C1 segment of cervical spinal cord (tissue), 14 donors: ENCODE measurements around the gene DCAF5.
"Not testable (repeated sequence)": the region's sequence is repeated elsewhere in the genome, so short reads cannot be mapped to it uniquely, and the experiment has no call there.

Source experiments
- DNase-seq, 14 donors: peaks; one replicate each; lab custom pipeline; 2025; lab: John Stamatoyannopoulos, UW

The DCAF5 gene, protein sequence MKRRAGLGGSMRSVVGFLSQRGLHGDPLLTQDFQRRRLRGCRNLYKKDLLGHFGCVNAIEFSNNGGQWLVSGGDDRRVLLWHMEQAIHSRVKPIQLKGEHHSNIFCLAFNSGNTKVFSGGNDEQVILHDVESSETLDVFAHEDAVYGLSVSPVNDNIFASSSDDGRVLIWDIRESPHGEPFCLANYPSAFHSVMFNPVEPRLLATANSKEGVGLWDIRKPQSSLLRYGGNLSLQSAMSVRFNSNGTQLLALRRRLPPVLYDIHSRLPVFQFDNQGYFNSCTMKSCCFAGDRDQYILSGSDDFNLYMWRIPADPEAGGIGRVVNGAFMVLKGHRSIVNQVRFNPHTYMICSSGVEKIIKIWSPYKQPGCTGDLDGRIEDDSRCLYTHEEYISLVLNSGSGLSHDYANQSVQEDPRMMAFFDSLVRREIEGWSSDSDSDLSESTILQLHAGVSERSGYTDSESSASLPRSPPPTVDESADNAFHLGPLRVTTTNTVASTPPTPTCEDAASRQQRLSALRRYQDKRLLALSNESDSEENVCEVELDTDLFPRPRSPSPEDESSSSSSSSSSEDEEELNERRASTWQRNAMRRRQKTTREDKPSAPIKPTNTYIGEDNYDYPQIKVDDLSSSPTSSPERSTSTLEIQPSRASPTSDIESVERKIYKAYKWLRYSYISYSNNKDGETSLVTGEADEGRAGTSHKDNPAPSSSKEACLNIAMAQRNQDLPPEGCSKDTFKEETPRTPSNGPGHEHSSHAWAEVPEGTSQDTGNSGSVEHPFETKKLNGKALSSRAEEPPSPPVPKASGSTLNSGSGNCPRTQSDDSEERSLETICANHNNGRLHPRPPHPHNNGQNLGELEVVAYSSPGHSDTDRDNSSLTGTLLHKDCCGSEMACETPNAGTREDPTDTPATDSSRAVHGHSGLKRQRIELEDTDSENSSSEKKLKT

DNA sequence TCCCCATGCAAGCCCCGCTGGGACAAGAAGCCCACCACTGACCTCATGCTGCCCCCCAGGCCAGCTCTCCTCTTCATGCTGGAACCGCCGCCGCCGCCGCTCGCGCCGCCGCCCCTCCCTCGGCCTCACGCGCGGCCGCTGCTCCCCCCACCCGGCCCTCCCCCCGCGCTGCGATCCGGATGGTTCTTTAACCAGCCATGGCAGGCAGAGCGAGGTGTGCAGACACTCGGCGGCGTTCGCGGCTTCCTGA lies at the start of gene DCAF5:
Gene DCAF5 (minus strand): TSS at position 218 of the 250 bp plus-strand sequence. CDS start 141 bp downstream, at position 77.
- DNase-seq, result peak in 4 of 14 donors; percentile 37 to 87 (median 46)

DNA sequence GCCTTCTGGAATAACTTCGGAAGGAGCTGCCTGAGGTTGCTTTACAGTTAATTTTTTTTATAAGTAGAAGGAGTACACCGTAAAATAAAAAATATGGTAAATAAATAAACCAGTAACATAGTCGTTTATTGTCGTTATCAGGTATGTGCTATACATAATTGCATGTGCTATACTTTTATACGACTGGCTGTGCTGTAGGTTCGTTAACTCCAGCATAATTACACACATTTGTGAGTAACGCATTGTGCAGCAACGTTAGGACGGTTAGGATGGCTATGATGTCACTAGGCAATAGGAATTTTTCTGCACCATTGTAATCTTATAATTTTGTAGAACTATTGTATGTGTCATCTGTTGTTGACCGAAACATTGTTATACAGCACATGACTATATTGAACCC lies 46.9 kb upstream of the DCAF5 start:
- no peak for DNase-seq

DNA sequence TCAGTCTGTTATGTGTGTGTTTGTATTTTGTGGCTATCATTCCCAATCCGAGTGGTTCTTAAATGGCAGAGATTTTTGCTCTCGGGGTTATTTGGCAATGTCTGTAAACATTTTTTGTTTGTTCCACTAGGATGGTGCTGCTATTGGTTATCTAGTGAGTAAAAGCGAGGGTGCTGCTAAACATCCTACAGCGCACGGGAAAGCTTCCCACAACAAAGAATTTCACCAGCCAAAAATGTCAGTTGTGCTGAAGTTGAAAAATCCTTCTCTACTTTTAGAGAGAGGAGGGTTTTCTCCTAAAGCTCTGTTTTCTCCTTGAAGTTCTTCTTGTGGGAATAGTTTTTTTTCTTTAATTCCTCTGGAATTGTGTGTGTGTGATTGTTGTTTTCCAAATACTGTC lies 40.8 kb upstream of the DCAF5 start:
- DNase-seq, result no peak

DNA sequence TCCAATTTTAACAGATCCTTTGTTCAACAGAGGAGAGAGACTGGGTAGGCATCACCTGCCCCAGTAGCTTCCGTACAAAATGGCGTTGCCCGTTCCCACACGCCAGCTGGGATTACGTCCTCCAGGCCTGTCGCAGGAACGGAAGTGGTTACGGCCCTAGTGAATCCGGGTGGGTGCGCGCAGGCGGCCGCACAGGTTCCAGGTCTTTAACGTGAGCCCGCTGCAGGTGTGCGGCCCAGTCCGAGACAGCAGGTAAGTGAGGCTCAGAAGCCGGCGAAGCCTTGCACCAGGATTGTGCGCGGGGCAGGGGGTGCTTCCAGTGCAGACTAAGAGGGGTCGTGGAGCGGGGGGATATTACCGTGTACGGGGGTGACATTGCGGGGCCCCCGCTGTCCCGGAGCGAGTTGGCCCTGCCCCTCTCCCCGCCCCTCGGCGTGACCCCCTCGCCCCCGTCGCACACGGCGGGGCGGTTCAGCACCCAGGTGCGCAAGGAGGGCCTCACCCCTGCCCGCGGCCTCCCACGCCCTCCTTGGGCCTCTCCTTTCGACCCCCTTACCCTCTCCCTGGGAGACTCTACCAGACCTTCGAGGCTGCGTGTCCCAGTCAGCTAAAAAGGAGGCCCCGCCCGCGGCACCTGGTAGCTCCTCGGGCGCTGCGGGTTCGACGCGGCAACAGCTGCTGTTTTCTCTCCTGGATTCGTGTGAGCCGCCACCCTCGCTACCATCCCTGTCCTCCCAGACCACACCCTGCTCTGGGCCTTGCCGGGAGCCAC lies 38.6 kb upstream of the DCAF5 start, which contains the start of gene EXD2:
Gene EXD2 (plus strand): TSS at position 159 of the 772 bp plus-strand sequence. CDS start 17,973 bp downstream, outside the sequence.
- DNase-seq, result peak; percentile 4 to 94 (median 78)

DNA sequence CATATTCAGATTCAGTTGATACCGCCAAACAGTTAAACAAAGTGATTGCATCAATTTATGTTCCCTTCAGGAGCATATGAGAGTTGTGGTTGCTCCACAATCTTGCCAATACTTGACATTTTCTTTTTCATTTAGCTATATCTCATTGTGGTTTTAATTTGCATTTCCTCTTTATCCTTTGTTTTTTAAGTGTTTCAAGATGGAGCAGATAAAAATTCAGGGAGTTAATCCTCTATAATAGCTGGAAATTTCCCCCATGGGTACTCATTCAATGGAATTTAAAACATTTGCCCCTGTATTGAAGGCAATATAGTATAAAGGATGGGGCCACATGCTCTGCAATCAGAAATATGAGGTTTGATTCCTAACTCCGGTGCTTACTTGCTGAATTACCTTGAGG lies 37.3 kb upstream of the DCAF5 start:
- no peak for DNase-seq

DNA sequence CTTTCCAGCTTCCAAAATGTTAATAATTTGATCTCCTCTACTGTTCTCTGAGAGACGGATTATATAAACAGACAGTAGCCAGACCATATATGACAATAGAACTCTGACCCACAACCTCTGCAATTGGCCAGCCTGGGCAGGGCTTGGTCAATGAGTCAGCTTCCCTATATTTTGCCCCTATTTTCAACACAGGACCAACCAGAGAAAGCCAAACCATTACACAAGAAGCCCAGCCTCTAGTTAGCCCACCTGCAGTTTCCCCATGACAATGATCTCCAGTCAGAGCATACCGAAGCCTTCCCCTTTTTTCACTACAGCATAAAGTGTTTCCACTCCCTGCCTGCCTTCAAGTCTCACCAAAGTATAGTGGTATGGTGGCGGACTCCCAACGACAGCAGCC lies 30.8 kb upstream of the DCAF5 start:
- no peak for DNase-seq

DNA sequence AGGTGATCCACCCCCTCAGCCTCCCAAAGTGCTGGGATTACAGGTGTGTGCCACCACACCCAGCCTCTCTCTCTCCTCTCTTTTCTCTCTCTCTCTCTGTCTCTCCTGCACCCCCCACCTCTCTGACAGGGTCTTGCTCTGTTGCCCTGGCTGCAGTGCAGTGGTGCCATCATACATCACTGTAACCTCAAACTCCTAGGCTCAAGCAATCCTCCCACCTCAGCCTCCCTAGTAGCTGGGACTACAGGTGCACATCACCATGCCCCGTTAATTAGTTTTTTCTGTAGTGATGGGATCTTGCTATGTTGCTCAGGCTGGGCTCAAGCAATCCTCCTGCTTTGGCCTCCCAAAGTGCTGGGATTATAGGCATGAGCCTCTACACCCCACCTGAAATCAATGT lies 29.7 kb upstream of the DCAF5 start:
- DNase-seq, result not testable (repeated sequence)

DNA sequence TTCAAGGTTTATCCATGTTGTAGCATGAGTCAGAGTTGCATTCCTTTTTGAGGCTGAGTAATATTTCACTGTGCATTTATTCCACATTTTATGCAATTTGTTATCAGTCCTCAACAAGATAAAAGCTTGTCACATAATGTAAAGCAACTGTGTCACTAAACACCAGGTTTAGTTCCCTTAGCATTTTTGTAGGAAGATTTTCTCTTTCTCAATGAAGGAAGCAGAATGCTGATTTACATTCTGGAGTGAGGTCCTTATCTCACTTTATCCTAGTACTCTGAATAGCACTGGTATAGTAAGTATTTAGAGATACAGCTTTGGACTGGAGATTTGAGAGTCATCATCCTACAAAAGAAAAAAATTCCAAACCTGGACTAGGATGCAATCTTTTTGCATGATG lies 28.6 kb upstream of the DCAF5 start:
- no peak for DNase-seq

DNA sequence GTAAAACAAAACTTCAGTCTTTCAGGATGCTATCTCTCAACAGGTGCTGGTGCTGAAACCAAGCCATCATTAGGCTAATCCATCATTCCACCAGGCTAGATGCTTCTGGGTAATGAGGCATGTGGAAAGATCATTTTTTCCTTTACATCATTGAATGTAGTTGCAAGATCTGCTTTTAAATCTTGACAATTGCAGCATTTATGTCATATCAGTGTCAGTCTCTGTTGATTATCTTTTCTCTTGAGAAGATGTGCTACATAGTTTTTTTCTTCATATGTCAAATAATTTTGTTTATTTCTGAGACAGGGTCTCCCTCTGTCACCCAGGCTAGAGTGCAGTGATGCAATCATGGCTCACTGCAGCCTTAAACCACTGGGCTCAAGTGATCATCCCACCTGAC lies 22.2 kb upstream of the DCAF5 start:
- no peak for DNase-seq

DNA sequence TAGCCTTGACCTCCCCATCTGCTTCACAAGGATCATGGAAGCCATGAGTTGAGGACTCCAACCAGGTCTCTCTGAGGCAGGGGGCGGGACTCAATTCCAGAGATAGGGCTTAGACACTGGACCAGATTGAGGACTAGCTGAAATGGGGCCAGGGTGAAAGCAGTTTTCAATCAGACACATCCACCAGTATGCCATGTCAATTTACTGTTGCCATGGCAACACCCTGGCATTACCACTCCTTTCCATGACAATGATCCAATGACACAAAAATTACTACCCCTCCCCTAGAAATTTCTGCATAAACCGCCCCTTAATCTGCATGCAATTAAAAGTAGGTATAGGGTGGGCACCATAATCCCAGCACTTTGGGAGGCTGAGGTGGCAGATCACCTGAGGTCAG lies 18.6 kb upstream of the DCAF5 start:
- DNase-seq, result no peak

DNA sequence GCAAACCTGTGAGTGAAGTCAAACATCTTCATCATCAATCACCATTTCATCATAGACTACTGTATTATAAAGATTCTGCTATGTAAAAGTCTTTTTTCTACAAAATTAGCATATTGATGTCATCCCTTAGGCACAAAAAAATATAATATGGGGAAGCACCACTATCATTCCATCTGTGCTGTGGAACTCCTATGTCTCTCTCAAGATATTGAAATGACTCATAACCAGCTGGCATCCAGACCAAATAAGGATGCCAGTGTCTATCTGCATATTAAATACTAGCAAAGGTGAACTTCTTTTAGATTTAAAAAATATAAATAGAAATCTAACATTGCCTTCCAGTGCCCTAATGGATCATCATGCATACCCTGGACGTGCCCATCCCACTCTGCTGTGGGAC lies 17.9 kb upstream of the DCAF5 start:
- no peak for DNase-seq

DNA sequence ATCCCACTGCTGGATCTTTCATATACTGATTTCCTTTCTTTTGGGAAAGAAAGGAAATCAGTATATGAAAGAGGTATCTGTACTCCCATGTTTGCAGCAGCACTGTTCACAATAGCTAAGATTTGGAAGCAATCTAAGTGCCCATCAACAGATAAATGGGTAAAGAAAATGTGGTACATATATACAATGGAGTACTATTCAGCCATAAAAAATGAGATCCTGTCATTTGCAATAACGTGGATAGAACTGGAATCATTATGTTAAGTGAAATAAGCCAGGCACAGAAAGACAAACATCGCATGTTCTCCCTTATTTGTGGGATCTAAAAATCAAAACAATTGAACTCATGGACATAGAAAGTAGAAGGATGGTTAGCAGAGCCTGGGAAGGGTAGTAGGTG lies 12.9 kb upstream of the DCAF5 start:
- DNase-seq, result not testable (repeated sequence)

DNA sequence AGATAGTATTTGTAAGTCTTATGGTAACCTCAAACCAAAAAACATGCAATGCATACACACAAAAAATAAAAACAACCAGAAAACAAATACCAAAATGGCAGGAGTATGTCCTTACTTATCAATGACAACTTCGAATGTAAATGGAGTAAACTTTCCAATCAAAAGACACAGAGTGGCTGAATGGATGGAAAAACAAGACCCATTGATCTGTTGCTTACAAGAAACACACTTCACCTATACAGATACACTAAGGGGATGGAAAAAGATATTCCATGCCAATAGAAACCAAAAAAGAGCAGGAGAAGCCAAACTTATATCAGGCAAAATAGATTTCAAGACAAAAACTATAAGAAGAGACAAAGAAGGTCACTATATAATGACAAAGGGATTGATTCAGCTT lies 8.7 kb upstream of the DCAF5 start:
- no peak for DNase-seq

DNA sequence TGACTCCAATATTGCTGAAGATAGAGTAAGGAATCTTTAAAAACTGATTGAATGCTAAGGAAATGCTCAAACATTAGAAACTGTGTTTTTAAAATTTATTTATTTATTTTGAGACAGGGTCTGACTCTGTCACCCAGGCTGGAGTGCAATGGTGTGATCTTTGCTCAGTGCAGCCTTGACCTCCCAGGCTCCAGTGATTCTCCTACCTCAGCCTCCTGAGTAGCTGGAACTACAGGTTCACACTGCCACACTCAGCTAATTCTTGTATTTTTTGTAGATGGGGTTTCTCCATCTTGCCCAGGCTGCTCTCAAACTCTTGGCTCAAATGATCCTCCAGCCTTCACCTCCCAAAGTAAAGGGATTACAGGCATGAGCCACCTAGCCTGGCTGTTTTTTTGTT lies 3.3 kb upstream of the DCAF5 start:
- no peak for DNase-seq

DNA sequence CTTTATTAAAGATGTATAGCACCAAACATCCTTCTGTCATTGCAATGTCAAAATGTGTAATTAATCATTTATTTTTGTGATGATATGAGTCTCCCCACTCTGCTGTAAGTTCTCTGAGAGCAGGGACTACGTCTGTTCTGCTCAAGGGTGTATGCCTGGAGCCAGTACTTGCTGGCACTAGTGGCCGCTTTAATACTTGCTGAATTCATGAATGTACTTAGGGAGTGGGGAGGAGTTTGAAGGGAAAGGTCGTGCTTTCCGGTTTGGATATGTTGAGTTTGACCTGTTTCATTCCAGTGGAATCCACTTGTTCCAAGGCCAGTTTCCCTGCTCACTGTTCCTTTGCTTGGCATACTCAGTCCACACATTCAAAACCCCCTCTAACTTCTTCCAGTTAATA lies 1.9 kb upstream of the DCAF5 start:
- peak in 1 of 14 donors; percentile 5 for DNase-seq

DNA sequence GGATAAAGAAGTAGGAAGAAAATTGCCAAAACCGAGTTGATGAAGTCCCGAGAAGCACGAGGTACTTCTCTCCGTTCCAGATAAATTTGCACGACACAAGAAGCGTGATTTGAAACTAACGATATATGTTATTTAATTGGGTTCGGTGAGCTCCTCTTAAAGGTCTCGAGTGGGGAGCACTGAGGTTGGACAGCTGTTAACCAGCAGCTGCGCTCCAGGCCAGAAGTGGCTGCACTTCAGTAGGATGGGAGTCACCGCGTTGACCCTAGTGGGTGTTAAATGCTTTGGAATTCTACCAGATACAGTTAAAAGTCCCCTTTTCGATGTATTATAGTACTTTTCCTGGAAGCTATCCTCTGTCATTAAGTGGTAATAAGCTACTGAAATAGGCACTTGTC lies 953 bp upstream of the DCAF5 start:
- DNase-seq, result peak in 4 of 14 donors; percentile 26 to 49 (median 40)

DNA sequence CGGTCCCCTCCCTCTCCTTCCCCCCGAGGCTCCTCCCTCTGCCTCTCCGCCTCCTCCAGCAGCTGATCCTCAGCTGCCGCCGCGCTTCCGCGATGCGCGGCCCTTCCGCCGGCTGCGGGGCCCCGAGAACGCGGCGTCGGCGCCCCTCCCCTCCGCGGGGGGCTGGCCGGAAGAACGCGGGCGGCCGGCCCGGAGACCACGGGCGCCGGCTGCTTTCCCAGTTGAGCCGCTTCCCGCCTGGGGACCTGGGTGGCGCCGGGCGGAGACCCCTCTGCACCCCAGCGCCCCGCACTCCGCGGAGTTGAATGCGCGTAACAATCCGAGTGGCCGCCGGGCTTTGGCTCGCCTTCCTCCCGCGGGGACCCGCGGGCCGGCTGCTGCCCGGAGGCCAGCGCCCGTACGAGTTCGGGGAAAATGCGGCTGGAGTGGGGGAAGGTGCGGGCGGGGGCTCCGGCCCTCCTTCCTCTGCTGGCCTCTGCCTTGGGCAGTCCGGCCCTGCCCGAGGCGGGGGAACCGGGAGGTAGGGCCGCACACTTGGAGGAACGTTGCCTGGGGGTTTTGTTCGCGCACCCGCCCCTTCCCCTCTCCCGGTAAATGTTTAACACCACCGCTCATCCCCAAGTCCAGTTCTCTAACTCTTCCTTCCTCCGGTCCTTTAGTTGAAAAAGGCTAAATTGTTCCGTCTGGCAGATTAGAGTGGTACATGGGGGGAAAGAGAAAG lies 393 bp upstream of the DCAF5 start:
- peak in 11 of 14 donors; percentile 47 to 87 (median 75) for DNase-seq

DNA sequence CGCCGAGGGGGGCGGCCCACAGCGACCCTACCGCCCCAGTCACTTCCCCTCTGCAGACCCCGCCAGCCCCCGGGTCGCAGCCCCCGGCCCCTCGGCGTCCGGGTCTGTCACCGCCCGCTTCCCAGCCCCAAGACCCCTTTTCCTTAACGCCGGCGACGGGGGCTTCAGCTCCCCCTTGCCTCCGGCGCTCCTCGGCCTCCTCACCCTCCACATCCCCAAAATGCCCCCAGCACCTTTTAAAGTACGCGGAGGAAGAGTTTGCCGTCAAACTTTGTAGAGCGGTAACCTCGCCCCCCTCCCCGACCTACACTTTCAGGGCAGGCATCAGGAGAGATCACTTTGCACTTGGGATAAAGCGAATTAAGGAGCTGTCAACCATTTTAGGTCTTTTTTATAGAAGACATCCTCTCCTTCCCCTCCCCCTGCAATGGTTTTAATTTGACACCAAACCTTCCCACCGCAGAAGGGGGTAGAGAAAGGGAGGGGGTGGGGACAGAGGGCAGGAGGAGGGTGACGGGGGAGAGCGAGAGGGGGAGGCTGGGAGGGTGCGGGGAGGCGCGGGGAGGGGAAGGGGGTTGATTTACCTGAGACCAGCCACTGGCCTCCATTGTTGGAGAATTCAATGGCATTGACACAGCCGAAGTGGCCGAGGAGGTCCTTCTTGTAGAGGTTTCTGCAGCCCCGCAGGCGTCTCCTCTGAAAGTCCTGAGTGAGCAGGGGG lies 578 bp downstream of the DCAF5 start:
- peak in 3 of 14 donors; percentile 37 to 43 (median 40) for DNase-seq

DNA sequence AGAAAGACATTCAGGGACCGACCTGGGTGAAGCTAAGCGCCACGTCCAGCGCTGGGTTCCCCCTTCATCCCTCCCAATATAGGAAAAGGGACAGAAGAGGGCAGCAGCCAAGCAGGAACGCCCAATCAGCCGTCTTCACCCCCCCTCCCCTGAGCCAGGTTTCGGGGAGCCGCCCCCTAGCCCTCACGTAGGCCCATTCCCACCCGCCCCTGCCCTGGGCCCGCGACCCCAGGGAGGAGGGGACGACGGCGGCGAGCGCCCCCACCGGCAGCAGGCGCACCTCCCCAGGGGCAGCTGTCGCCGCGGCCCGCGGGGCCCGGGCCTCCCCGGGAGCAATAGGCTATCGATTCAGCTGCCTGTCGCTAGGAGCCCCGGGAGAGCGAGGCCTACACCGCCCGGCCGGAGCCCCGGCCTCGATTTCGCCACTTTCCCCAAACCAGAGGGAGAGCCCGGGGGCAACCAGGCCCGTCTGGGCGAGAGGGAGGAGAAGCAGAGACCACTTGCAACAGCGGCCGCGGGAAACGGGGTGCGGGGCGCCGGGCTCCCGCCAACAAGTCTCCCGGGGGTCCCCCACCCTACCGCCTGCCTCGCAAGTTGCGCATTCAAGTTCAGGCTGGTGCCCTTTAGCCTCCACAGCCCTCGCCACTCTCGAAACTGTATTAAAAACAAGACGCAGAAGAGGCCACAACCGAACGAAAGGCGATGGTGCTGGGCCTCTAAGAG lies 1.3 kb downstream of the DCAF5 start:
- DNase-seq, result peak; percentile 29 to 81 (median 70)
